GM08714 (cell line): ENCODE results near the gene ABCB6.
"Not testable (repeated sequence)": the region's sequence is repeated elsewhere in the genome, so short reads cannot be mapped to it uniquely, and the experiment has no call there.

ENCODE experiments used
- H3K4me3 ChIP-seq: fragments of 200-500 bp; sonication (Bioruptor generic); 2 replicates; pipeline ENCODE4 v1.5.1; 2014; ENCODE audit warnings: mild to moderate bottlenecking, low read length, inconsistent platforms
- ZNF274 ChIP-seq: IDR thresholded peaks from 2 replicates; pipeline ENCODE4 v1.6.1; 2012; ENCODE audit warnings: mild to moderate bottlenecking, low read depth, low read length

ABCB6 gene

DNA sequence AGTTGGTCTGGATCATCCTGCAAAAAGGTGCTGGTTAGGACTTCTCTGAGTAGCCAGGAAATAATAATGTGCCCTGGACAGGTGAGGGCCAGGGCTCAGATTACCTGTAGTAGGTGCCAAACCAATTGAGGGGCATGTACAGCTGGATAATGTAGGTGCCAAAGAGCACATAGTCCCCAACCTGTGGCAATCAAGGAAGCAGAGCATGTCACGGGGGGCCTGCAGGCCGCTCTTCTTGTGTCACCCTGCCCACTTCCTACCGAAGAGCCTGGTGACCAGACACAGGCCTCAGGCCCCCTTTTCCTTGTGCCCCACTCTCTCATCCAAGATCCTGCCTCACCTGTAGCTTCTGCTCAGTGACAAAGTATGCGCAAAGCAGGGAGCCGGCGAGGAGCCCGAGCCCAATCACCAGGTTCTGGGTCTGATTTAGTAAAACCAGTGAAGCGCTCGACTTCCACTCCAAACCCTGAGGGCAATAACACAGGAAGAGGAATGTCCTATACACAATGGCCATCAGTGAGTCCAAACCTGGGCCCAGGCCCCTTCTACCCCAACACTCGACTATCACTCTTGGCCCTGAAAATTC, 5.2 kb downstream of the ABCB6 start:
- H3K4me3 ChIP-seq: no peak overlapping the region
- TF ChIP-seq ZNF274: no peak

- no peak overlapping the region for H3K4me3 ChIP-seq
- TF ChIP-seq ZNF274: no peak
Observed at GRCh38 chr2:219213026-219213415, 5.7 kb downstream of the ABCB6 start.

GRCh38 chr2:219210886-219211362, 7.8 kb downstream of the ABCB6 start:
- no peak overlapping the region for H3K4me3 ChIP-seq
- no peak for TF ChIP-seq ZNF274

DNA sequence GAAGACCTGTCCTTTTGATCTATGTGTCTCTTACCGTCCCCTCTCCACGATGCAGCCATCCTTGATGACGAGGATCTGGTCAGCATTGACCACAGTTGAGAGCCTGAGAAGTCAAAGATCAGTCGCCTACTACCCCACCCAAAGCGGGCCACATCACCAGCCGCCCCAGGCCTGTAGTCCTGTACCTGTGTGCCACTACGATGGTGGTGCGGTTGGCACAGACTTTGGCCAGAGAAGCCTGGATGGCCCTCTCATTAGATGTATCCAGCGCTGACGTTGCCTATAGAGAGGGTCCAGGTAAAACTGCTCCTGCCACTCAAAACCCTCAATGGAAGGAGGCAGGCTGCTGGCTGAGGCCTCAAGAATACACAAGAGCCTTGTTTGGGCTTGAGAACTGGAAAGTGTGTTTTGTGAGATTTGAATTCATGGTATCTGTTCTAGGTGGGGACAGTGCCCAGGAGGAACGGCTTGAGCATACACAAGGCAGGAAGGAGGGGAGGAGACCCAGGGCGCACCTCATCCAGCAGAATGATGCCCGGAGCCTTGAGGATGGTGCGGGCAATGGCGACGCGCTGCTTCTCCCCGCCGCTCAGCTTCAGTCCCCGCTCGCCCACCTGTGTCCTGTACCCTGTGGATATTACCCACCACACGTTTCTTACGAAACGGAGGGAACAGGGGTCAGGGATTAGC, 8.4 kb downstream of the ABCB6 start:
- TF ChIP-seq ZNF274: no peak
- H3K4me3 ChIP-seq: no peak overlapping the region

GRCh38 chr2:219209236-219210195, 9.2 kb downstream of the ABCB6 start:
- no peak for TF ChIP-seq ZNF274
- H3K4me3 ChIP-seq: no peak overlapping the region

GRCh38 chr2:219207884-219208740, 10.6 kb downstream of the ABCB6 start:
- no peak for TF ChIP-seq ZNF274
- no peak overlapping the region for H3K4me3 ChIP-seq

GRCh38 chr2:219207134-219207883, 11.4 kb downstream of the ABCB6 start:
- peak overlapping the region; percentile 55; the same call in 1 of the 2 replicates for H3K4me3 ChIP-seq
- no peak for TF ChIP-seq ZNF274

- peak within 1 kb of the TSS; percentile 78 for H3K4me3 ChIP-seq
- no peak for TF ChIP-seq ZNF274
Observed at GRCh38 chr2:219206328-219207133, 12.2 kb downstream of the ABCB6 start, which contains the start of gene ZFAND2B. TSS of gene ZFAND2B (plus strand) at chr2:219206782. CDS start at chr2:219206988, 206 bp downstream.

DNA sequence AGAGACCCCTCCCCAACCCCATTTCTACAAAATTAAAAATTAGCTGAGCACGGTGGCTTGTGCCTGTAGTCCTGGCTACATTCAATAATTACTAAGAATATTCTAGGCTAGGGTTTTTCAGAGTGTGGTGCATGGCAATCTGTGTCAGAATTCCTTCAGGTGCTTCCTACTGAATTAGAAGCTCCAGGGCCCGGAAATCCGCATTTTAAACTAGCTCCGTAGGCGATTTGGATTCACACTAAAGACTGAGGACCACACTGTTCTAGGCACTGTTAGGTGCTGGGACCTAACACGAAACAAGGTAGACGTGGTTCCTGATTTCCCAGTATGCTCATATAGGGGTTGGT, 12.8 kb downstream of the ABCB6 start:
- TF ChIP-seq ZNF274: no peak
- H3K4me3 ChIP-seq: peak overlapping the region; percentile 78; the same call in 1 of the 2 replicates

DNA sequence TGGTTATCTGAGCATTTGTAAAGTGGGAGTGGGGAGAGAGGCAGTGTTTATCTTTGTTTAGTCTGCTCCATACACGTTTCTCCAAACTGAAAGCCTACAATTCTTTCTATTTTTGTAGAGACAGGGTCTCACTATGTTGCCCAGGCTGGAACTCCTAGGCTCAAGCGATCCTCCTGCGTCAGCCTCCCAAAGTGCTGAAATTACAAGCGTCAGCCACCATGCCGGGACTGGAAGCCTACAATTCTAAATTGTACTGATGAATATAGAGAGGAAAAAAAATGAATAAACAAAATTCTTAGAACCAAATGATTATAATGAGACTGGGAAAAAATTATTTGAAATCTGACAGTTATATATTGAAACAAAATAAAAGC, 13.6 kb downstream of the ABCB6 start:
- no peak overlapping the region for H3K4me3 ChIP-seq
- no peak for TF ChIP-seq ZNF274

- no peak for TF ChIP-seq ZNF274
- H3K4me3 ChIP-seq: no peak overlapping the region
Observed at GRCh38 chr2:219204425-219205164, 14.2 kb downstream of the ABCB6 start.

GRCh38 chr2:219201331-219201730, 17.4 kb downstream of the ABCB6 start:
- not testable (repeated sequence) for H3K4me3 ChIP-seq

GRCh38 chr2:219200502-219201326, 18.0 kb downstream of the ABCB6 start:
- not testable (repeated sequence) for H3K4me3 ChIP-seq
